Measurements from ENCODE around the gene POLG2. TPM values are rescaled to one million over a fixed set of nuclear protein-coding genes. Genes with fewer than 3 reads are reported as not detected.

POLG2 gene
- total RNA-seq, 4 donors from 2014 or later = 3.9 to 12.0 (median 8.2) TPM

GRCh38 chr17:64532409-64532808, 35.6 kb upstream of the POLG2 start:
- no peak for DNase-seq
- intact Hi-C loops (cut with DNase I) = no loop called here

GRCh38 chr17:64531955-64532371, 35.1 kb upstream of the POLG2 start:
- H3K27me3 ChIP-seq = no peaks in the 10 kb centered on the region
- 74 to 91% methylated on average over 5 of the region's 5 CpGs for WGBS, 2 donors
- H3K4me1 ChIP-seq = no peaks in the 10 kb centered on the region
- H3K36me3 ChIP-seq = peaks cover 0 to 100% (median 59%) of the 10 kb centered on the region in 3 donors
- intact Hi-C loops (cut with DNase I) = no loop called here
- no peak overlapping the region for H3K4me3 ChIP-seq
- no peak overlapping the region for H3K27ac ChIP-seq
- TF ChIP-seq POLR2A (IDR thresholded peaks at IDR 0.05) = no peak
- no peak for TF ChIP-seq CTCF (IDR thresholded peaks at IDR 0.05)
- DNase-seq = no peak
- no peaks in the 10 kb centered on the region for H3K9me3 ChIP-seq

More at GRCh38 chr17:64532409-64532808, 35.6 kb upstream of the POLG2 start:
- H3K36me3 ChIP-seq = peaks cover 0 to 100% (median 62%) of the 10 kb centered on the region in 3 donors
- TF ChIP-seq CTCF (IDR thresholded peaks at IDR 0.05) (no peak), POLR2A (IDR thresholded peaks at IDR 0.05) (no peak)
- no peaks in the 10 kb centered on the region for H3K4me1 ChIP-seq
- no peak overlapping the region for H3K4me3 ChIP-seq
- H3K27ac ChIP-seq = no peak overlapping the region
- 92% methylated on average over 5 of the region's 5 CpGs for WGBS, 2 donors
- no peaks in the 10 kb centered on the region for H3K27me3 ChIP-seq
- no peaks in the 10 kb centered on the region for H3K9me3 ChIP-seq

GRCh38 chr17:64529221-64529620, 32.4 kb upstream of the POLG2 start:
- H3K4me3 ChIP-seq = no peak overlapping the region
- peaks cover 0 to 8% (median 0%) of the 10 kb centered on the region in 3 donors for H3K4me1 ChIP-seq
- intact Hi-C loops (cut with DNase I) = no loop called here
- H3K27me3 ChIP-seq = no peaks in the 10 kb centered on the region
- H3K36me3 ChIP-seq = peaks cover 0 to 100% (median 58%) of the 10 kb centered on the region in 3 donors
- DNase-seq = no peak
- TF ChIP-seq POLR2A (IDR thresholded peaks at IDR 0.05) = no peak
- no peak for TF ChIP-seq CTCF (IDR thresholded peaks at IDR 0.05)
- WGBS, 2 donors = 92 to 93% methylated on average over 5 of the region's 5 CpGs
- no peak overlapping the region for H3K27ac ChIP-seq
- no peaks in the 10 kb centered on the region for H3K9me3 ChIP-seq

GRCh38 chr17:64527914-64528313, 31.1 kb upstream of the POLG2 start:
- H3K27me3 ChIP-seq = no peaks in the 10 kb centered on the region
- peaks cover 0 to 8% (median 0%) of the 10 kb centered on the region in 3 donors for H3K4me1 ChIP-seq
- no peaks in the 10 kb centered on the region for H3K9me3 ChIP-seq
- H3K4me3 ChIP-seq = no peak overlapping the region
- intact Hi-C loops (cut with DNase I) = no loop called here
- H3K36me3 ChIP-seq = peaks cover 0 to 100% (median 56%) of the 10 kb centered on the region in 3 donors
- no peak overlapping the region for H3K27ac ChIP-seq
- TF ChIP-seq CTCF (IDR thresholded peaks at IDR 0.05) (no peak), POLR2A (IDR thresholded peaks at IDR 0.05) (no peak)
- 90 to 95% methylated on average over 2 of the region's 2 CpGs for WGBS, 2 donors
- DNase-seq = no peak

GRCh38 chr17:64520359-64520758, 23.5 kb upstream of the POLG2 start:
- H3K27ac ChIP-seq = no peak overlapping the region
- peaks cover 0 to 3% (median 0%) of the 10 kb centered on the region in 3 donors for H3K4me1 ChIP-seq
- intact Hi-C loops (cut with DNase I) = no loop called here
- TF ChIP-seq CTCF (IDR thresholded peaks at IDR 0.05) (no peak), POLR2A (IDR thresholded peaks at IDR 0.05) (no peak)
- H3K4me3 ChIP-seq = no peak overlapping the region
- H3K9me3 ChIP-seq = no peaks in the 10 kb centered on the region
- no peak for DNase-seq
- H3K36me3 ChIP-seq = peaks cover 0 to 100% (median 18%) of the 10 kb centered on the region in 3 donors
- WGBS, 2 donors = 88 to 96% methylated on average over 6 of the region's 6 CpGs
- H3K27me3 ChIP-seq = no peaks in the 10 kb centered on the region
